Right lobe of liver (tissue), 6 donors: Measurements from ENCODE around the gene MDP1. TPM values are rescaled to one million over a fixed set of nuclear protein-coding genes. Genes with fewer than 3 reads are reported as not detected.

Experiments used
- ATAC-seq, 4 donors: fragments of 200-7000 bp; cut with Tn5 transposase; one replicate each; pipeline ENCODE4 v1.9.1; 2020; ENCODE audit warnings: mild to moderate bottlenecking in 4 of 4, moderate library complexity in 4 of 4
- DNase-seq, 3 donors: peaks; one replicate each; pipeline ENCODE4 v3.0.0-alpha.2; 2020
- H3K27ac ChIP-seq, 3 donors: fragments of 200-600 bp; one replicate each; pipeline ENCODE4 v1.8.0; 2022
- H3K27me3 ChIP-seq, 2 donors: fragments of 200-600 bp; one replicate each; pipeline ENCODE4 v1.8.0; 2022
- H3K36me3 ChIP-seq, 4 donors: fragments of 200-600 bp; sonication (generic) in 1 of 4; one replicate each; pipeline versions ENCODE4 v1.5.1 to v1.8.0; 2017 to 2022; ENCODE audit warnings: control low read depth in 1 of 4
- H3K4me1 ChIP-seq, 4 donors: fragments of 200-600 bp; sonication (generic) in 1 of 4; one replicate each; pipeline versions ENCODE4 v1.5.1 to v1.8.0; 2017 to 2022; ENCODE audit warnings: control low read depth in 1 of 4
- H3K4me3 ChIP-seq, 3 donors: fragments of 200-600 bp; one replicate each; pipeline ENCODE4 v1.8.0; 2022
- H3K9me3 ChIP-seq, 4 donors: fragments of 200-600 bp; sonication (generic) in 1 of 4; one replicate each; pipeline versions ENCODE4 v1.5.1 to v1.8.0; 2017 to 2022; ENCODE audit warnings: control low read depth in 1 of 4
- CTCF ChIP-seq, 4 donors: fragments of 200-600 bp in 3 of 4; fragments of 450-650 bp in 1 of 4; IDR thresholded peaks; one replicate each; pipeline versions ENCODE4 v1.5.1 to v1.8.0; 2016 to 2022; ENCODE audit warnings: antibody characterized with exemption in 4 of 4, mild to moderate bottlenecking in 2 of 4
- POLR2A ChIP-seq: fragments of 450-650 bp; IDR thresholded peaks from one replicate; pipeline ENCODE4 v1.6.1; 2017; ENCODE audit warnings: antibody characterized with exemption, mild to moderate bottlenecking
- WGBS: methylation state at CpG from one replicate; pipeline ENCODE4 v1.1.6; 2018; ENCODE audit warnings: low coverage, low lambda C conversion rate; ENCODE audit not compliant: insufficient coverage; ENCODE audit errors: missing lambda C conversion rate; 5-methylcytosine and 5-hydroxymethylcytosine counted together
- intact Hi-C, 2 donors: fragments of 100-400 bp; cut with DNase I; formaldehyde crosslinking; loops; one replicate each; pipeline versions ENCODE4 v1.11.2 to v1.14.1; 2022
- total RNA-seq, 6 experiments: library from RNA; depleted of rRNA in 2 of 6; stranded (reverse); fragments of >200 nt in 2 of 6; fragmentation: NEBNext Ultra II Directional in 3 of 6; extraction: Animal tissue kit (Norgen Biotek cat#: 25700) in 3 of 6; gene quantifications; one replicate each; pipeline versions ENCODE4 v1.1.0 to v1.2.4, GENCODE V29; 2016 to 2023
- donor health status: DM: no; HTN: yes; CAD: no.
- donor health status: DM: no; HTN: no; CAD: no.
- donor health status: DM: no; HTN: no; CAD: no.
- donor health status: DM: no; HTN: yes; CAD: no.
- donor health status: DM: no; HTN: yes; CAD: no.

MDP1 gene
- total RNA-seq, 6 experiments from 2014 or later: 3.7 to 6.3 (median 4.9) TPM

- H3K36me3 ChIP-seq: peaks cover 0 to 24% (median 2%) of the 10 kb centered on the region in 4 donors
- no peaks in the 10 kb centered on the region for H3K9me3 ChIP-seq
- no peak for ATAC-seq
- H3K4me1 ChIP-seq: peaks cover 0 to 22% (median 7%) of the 10 kb centered on the region in 4 donors
- DNase-seq: no peak
- no peak overlapping the region for H3K4me3 ChIP-seq
- H3K27ac ChIP-seq: no peak overlapping the region
- TF ChIP-seq POLR2A: no peak
- TF ChIP-seq CTCF (IDR thresholded peaks at IDR 0.05): no peak
- H3K27me3 ChIP-seq: no peaks in the 10 kb centered on the region
- WGBS: 96% methylated on average over 4 of the region's 10 CpGs
- intact Hi-C loops: no loop called here
These were observed 25.4 kb downstream of the MDP1 start for GRCh38 chr14:24190416-24190815.

GRCh38 chr14:24189460-24189859 is 26.4 kb downstream of the MDP1 start:
- Histone ChIP-seq H3K36me3 (peaks cover 0 to 30% (median 6%) of the 10 kb centered on the region in 4 donors), H3K27ac (no peak overlapping the region), H3K4me1 (peaks cover 0 to 16% (median 6%) of the 10 kb centered on the region in 4 donors), H3K4me3 (no peak overlapping the region), H3K9me3 (no peaks in the 10 kb centered on the region), H3K27me3 (no peaks in the 10 kb centered on the region)
- DNase-seq (no peak), ATAC-seq (no peak)
- intact Hi-C loops: no loop called here
- TF ChIP-seq CTCF (IDR thresholded peaks at IDR 0.05) (no peak), POLR2A (no peak)
- WGBS: 73% methylated on average over 5 of the region's 9 CpGs

- H3K36me3 ChIP-seq: peaks cover 0 to 34% (median 8%) of the 10 kb centered on the region in 4 donors
- 2% methylated on average over 3 of the region's 3 CpGs for WGBS
- ATAC-seq: no peak
- intact Hi-C loops: no loop called here
- DNase-seq: no peak
- TF ChIP-seq CTCF (IDR thresholded peaks at IDR 0.05): no peak
- no peak for TF ChIP-seq POLR2A
- H3K27ac ChIP-seq: peak overlapping the region in 1 of 3 donors; percentile 21
- H3K9me3 ChIP-seq: no peaks in the 10 kb centered on the region
- H3K4me1 ChIP-seq: peaks cover 0 to 12% (median 4%) of the 10 kb centered on the region in 4 donors
- no peaks in the 10 kb centered on the region for H3K27me3 ChIP-seq
- H3K4me3 ChIP-seq: peak overlapping the region in 2 of 3 donors; percentile 74 to 82
These were observed 26.8 kb downstream of the MDP1 start for GRCh38 chr14:24189059-24189375.

GRCh38 chr14:24188251-24189058 is 27.4 kb downstream of the MDP1 start, which contains the start of gene IPO4:
Gene IPO4 (minus strand): TSS chr14:24188816. CDS start chr14:24188787, 29 bp downstream.
- 0% methylated on average over 16 of the region's 65 CpGs for WGBS
- DNase-seq (peak; percentile 95 to 98 (median 97)), ATAC-seq (peak; percentile 95 to 99 (median 96))
- peaks cover 0 to 11% (median 4%) of the 10 kb centered on the region in 4 donors for H3K4me1 ChIP-seq
- H3K36me3 ChIP-seq: peaks cover 0 to 38% (median 8%) of the 10 kb centered on the region in 4 donors
- TF ChIP-seq POLR2A (peak; percentile 82), CTCF (IDR thresholded peaks at IDR 0.05) (no peak)
- intact Hi-C loops: no loop called here
- H3K9me3 ChIP-seq: no peaks in the 10 kb centered on the region
- H3K27me3 ChIP-seq: no peaks in the 10 kb centered on the region
- peak within 1 kb of the TSS in 2 of 3 donors; percentile 21 to 30 for H3K27ac ChIP-seq
- H3K4me3 ChIP-seq: peak within 1 kb of the TSS; percentile 72 to 82 (median 74)
